ENCODE results near the gene ZFHX2. TPM values are rescaled to one million over a fixed set of nuclear protein-coding genes. Genes with fewer than 3 reads are reported as not detected.

ZFHX2 gene
- total and polyA plus RNA-seq, 8 donors = 2.9 to 6.2 (median 4.9) TPM

GRCh38 chr14:23478109-23478759 lies 73.3 kb downstream of the ZFHX2 start:
- peaks cover 4 to 82% of the 10 kb centered on the region in 2 donors for H3K36me3 ChIP-seq
- H3K4me3 ChIP-seq = no peak overlapping the region
- intact Hi-C loops (cut with DNase I) = loop anchor here in 1 of 2 donors (5.0 to 10.0 kb wide), 2 partner anchors 84 to 133 kb away; no protein-coding TSS in a partner anchor
- ATAC-seq (peak; percentile 87), DNase-seq (peak in 3 of 4 donors; percentile 37 to 70 (median 55))
- no peaks in the 10 kb centered on the region for H3K9me3 ChIP-seq
- TF ChIP-seq, protein P1, sequence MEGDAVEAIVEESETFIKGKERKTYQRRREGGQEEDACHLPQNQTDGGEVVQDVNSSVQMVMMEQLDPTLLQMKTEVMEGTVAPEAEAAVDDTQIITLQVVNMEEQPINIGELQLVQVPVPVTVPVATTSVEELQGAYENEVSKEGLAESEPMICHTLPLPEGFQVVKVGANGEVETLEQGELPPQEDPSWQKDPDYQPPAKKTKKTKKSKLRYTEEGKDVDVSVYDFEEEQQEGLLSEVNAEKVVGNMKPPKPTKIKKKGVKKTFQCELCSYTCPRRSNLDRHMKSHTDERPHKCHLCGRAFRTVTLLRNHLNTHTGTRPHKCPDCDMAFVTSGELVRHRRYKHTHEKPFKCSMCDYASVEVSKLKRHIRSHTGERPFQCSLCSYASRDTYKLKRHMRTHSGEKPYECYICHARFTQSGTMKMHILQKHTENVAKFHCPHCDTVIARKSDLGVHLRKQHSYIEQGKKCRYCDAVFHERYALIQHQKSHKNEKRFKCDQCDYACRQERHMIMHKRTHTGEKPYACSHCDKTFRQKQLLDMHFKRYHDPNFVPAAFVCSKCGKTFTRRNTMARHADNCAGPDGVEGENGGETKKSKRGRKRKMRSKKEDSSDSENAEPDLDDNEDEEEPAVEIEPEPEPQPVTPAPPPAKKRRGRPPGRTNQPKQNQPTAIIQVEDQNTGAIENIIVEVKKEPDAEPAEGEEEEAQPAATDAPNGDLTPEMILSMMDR (IDR thresholded peaks at IDR 0.05) = peak; percentile 53 to 61
- H3K27ac ChIP-seq = no peak overlapping the region
- H3K4me1 ChIP-seq = no peaks in the 10 kb centered on the region
- no peaks in the 10 kb centered on the region for H3K27me3 ChIP-seq

- no peaks in the 10 kb centered on the region for H3K9me3 ChIP-seq
- no peak overlapping the region for H3K27ac ChIP-seq
These were observed 80.6 kb downstream of the ZFHX2 start for GRCh38 chr14:23470947-23471346.

More at GRCh38 chr14:23470947-23471346, 80.6 kb downstream of the ZFHX2 start:
- peaks cover 6 to 16% of the 10 kb centered on the region in 2 donors for H3K4me1 ChIP-seq
- no peaks in the 10 kb centered on the region for H3K27me3 ChIP-seq
- intact Hi-C loops (cut with DNase I) = loop anchor here in 1 of 2 donors (10.0 kb wide), 1 partner anchor 126 kb away; no protein-coding TSS in a partner anchor
- H3K36me3 ChIP-seq = peaks cover 0 to 51% of the 10 kb centered on the region in 2 donors
- DNase-seq = no peak
- ATAC-seq = no peak
- no peak overlapping the region for H3K4me3 ChIP-seq
- TF ChIP-seq, protein P1 (IDR thresholded peaks at IDR 0.05) = no peak

Other genes with a start within 250 kb of the ZFHX2 start
- 10 to 100 TPM; 11.3 to 18.6 TPM for gene PPP1R3E, start 248.9 kb downstream of the ZFHX2 start, total RNA-seq
- gene PPP1R3E, start 248.9 kb downstream of the ZFHX2 start, polyA plus RNA-seq (ENCODE audit: insufficient read length in 6 of 6) = 10 to 100 TPM; 18.8 to 24.5 (median 20.4) TPM
- gene BCL2L2, start 244.9 kb downstream of the ZFHX2 start, total RNA-seq = 10 to 100 TPM; 37.1 to 49.9 TPM
- gene BCL2L2, start 244.9 kb downstream of the ZFHX2 start, polyA plus RNA-seq (ENCODE audit: insufficient read length in 6 of 6) = 10 to 100 TPM; 39.2 to 41.5 (median 40.4) TPM
- gene PABPN1, start 230.3 kb downstream of the ZFHX2 start, total RNA-seq = 100 to 1,000 TPM; 119 to 138 TPM
- 100 to 1,000 TPM; 187 to 256 (median 214) TPM for gene PABPN1, start 230.3 kb downstream of the ZFHX2 start, polyA plus RNA-seq (ENCODE audit: insufficient read length in 6 of 6)
- gene SLC22A17, start 198.9 kb downstream of the ZFHX2 start, total RNA-seq = 10 to 100 TPM; 13.2 to 27.1 TPM
- gene SLC22A17, start 198.9 kb downstream of the ZFHX2 start, polyA plus RNA-seq (ENCODE audit: insufficient read length in 6 of 6) = 10 to 100 TPM; 27.1 to 41.5 (median 35.6) TPM
- 10 to 100 TPM; 15.8 to 17.0 TPM for gene EFS, start 186.6 kb downstream of the ZFHX2 start, total RNA-seq
- gene EFS, start 186.6 kb downstream of the ZFHX2 start, polyA plus RNA-seq (ENCODE audit: insufficient read length in 6 of 6) = 10 to 100 TPM; 39.7 to 64.1 (median 47.3) TPM
- gene IL25, start 179.0 kb downstream of the ZFHX2 start, total RNA-seq = not detected
- gene IL25, start 179.0 kb downstream of the ZFHX2 start, polyA plus RNA-seq (ENCODE audit: insufficient read length in 6 of 6) = not detected
- 1 to 10 TPM in 1 of 2 donors, under 1 TPM in 1; 0.71 to 2.0 TPM for gene CMTM5, start 174.7 kb downstream of the ZFHX2 start, total RNA-seq
- 1 to 10 TPM; 2.1 to 4.1 (median 3.0) TPM for gene CMTM5, start 174.7 kb downstream of the ZFHX2 start, polyA plus RNA-seq (ENCODE audit: insufficient read length in 6 of 6)
- gene MYH6, start 143.5 kb downstream of the ZFHX2 start, total RNA-seq = 1 to 10 TPM; 1.4 to 1.5 TPM
- gene MYH6, start 143.5 kb downstream of the ZFHX2 start, polyA plus RNA-seq (ENCODE audit: insufficient read length in 6 of 6) = under 1 TPM in 3 of 6 donors, not detected in 3; 0.03 to 0.05 (median 0.04) TPM
- 1 to 10 TPM; 1.2 to 1.8 TPM for gene MYH7, start 116.1 kb downstream of the ZFHX2 start, total RNA-seq
- gene MYH7, start 116.1 kb downstream of the ZFHX2 start, polyA plus RNA-seq (ENCODE audit: insufficient read length in 6 of 6) = 1 to 10 TPM in 1 of 6 donors, under 1 TPM in 4, not detected in 1; 0.03 to 2.0 (median 0.04) TPM
- gene NGDN, start 82.1 kb downstream of the ZFHX2 start, total RNA-seq = 10 to 100 TPM; 21.6 to 31.4 TPM
- 10 to 100 TPM; 58.1 to 79.3 (median 61.6) TPM for gene NGDN, start 82.1 kb downstream of the ZFHX2 start, polyA plus RNA-seq (ENCODE audit: insufficient read length in 6 of 6)
- 10 to 100 TPM; 15.2 to 20.3 TPM for gene THTPA, start 4.5 kb upstream of the ZFHX2 start, total RNA-seq
- gene THTPA, start 4.5 kb upstream of the ZFHX2 start, polyA plus RNA-seq (ENCODE audit: insufficient read length in 6 of 6) = 10 to 100 TPM; 10.7 to 13.2 (median 12.4) TPM
- gene AP1G2, start 16.0 kb upstream of the ZFHX2 start, total RNA-seq = 100 to 1,000 TPM in 1 of 2 donors, 10 to 100 TPM in 1; 93.7 to 121 TPM
- gene AP1G2, start 16.0 kb upstream of the ZFHX2 start, polyA plus RNA-seq (ENCODE audit: insufficient read length in 6 of 6) = 10 to 100 TPM; 60.6 to 97.3 (median 92.2) TPM
- 1 to 10 TPM; 1.3 TPM for gene JPH4, start 27.0 kb upstream of the ZFHX2 start, total RNA-seq
- gene JPH4, start 27.0 kb upstream of the ZFHX2 start, polyA plus RNA-seq (ENCODE audit: insufficient read length in 6 of 6) = 1 to 10 TPM in 3 of 6 donors, under 1 TPM in 3; 0.84 to 1.2 (median 1.0) TPM
- gene DHRS2, start 84.6 kb upstream of the ZFHX2 start, total RNA-seq = under 1 TPM; 0.26 to 0.55 TPM
- 1 to 10 TPM in 2 of 6 donors, under 1 TPM in 4; 0.28 to 1.1 (median 0.67) TPM for gene DHRS2, start 84.6 kb upstream of the ZFHX2 start, polyA plus RNA-seq (ENCODE audit: insufficient read length in 6 of 6)

All from left lung (tissue), 10 donors.